Measurements from ENCODE around the gene PC.

PC gene

DNA sequence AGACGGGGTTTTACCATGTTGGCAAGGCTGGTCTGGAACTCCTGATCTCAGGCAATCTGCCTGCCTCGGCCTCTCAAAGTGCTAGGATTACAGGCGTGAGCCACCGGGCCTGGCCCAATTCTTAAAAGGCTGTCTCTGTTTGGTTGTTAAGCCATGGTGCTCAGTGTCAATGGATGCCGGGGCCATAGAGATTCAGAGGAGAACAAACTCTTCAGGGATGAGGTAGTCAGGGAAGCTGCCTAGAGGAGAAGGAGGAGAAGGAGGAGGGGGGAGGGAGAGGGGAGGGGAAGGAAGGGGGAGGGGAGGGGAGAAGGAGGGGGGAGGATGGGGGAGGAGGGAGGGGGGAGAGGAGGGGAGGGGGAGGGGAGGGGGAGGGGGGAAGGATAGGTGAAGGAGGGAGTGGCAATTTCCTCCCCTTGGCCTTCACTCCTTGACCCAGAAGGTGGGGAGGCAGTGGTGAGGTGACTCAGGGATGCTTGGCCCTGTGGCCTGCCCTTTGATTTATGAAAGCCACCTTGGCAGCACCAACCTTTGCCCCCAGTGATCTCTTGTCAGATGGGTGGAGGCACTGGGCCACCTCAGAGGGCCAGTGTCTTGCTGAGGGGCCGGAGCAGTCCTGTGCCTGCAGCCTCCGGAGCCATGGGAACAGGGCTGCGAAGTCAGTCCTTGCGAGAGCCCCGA is 16.7 kb upstream of the PC start, which contains the start of gene C11orf86:
TSS of gene C11orf86 (plus strand) at position 581 of the 681 bp plus-strand sequence. CDS start at position 640, 59 bp downstream.
- Mint-ChIP-seq H3K4me1 (peaks cover 6% of the 10 kb centered on the region), H3K9me3 (no peaks in the 10 kb centered on the region), H3K27me3 (ENCODE audit: low read depth) (peaks cover 11% of the 10 kb centered on the region), H3K36me3 (ENCODE audit: low read depth) (no peaks in the 10 kb centered on the region), H3K4me3 (no peak within 1 kb of the TSS), H3K27ac (peak within 1 kb of the TSS in 2 of 3 experiments; percentile 46 to 73)
- TF ChIP-seq, protein P1, sequence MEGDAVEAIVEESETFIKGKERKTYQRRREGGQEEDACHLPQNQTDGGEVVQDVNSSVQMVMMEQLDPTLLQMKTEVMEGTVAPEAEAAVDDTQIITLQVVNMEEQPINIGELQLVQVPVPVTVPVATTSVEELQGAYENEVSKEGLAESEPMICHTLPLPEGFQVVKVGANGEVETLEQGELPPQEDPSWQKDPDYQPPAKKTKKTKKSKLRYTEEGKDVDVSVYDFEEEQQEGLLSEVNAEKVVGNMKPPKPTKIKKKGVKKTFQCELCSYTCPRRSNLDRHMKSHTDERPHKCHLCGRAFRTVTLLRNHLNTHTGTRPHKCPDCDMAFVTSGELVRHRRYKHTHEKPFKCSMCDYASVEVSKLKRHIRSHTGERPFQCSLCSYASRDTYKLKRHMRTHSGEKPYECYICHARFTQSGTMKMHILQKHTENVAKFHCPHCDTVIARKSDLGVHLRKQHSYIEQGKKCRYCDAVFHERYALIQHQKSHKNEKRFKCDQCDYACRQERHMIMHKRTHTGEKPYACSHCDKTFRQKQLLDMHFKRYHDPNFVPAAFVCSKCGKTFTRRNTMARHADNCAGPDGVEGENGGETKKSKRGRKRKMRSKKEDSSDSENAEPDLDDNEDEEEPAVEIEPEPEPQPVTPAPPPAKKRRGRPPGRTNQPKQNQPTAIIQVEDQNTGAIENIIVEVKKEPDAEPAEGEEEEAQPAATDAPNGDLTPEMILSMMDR (IDR thresholded peaks at IDR 0.05; ENCODE audit: unreplicated experiment in 3 of 3) = no peak

DNA sequence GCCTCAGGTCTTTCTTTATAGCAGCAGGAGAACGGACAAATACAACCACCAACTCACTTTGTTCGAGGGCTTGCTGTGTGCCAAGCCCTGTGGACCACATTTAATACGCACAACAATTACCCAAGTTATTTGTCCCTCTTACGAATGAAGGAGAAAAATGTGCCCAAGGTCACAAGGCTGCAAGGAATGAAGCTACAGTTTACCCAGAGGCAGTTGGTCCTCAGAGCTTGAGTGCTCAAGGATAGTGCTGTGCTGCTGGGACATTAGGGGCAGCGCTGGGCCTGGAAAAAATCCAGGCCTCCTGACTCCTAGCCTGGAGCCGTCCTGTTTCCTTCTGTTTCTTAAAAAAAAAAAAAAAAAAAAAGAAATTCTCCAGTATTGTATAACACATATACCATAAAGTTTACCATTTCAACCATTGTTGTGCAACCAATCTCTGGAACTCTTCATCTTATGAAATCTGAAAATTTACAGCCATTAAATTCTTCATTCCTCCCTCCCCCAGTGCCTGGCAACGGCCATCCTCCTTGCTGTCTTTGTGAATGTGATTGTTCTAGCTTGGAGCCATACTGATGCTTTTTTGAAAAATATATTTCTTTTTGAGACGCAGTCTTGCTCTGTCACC is 15.9 kb upstream of the PC start:
- Mint-ChIP-seq H3K9me3 (no peaks in the 10 kb centered on the region), H3K27ac (peak overlapping the region in 2 of 3 experiments; percentile 16 to 73), H3K27me3 (ENCODE audit: low read depth) (peaks cover 11% of the 10 kb centered on the region), H3K4me1 (peaks cover 6% of the 10 kb centered on the region), H3K4me3 (no peak overlapping the region), H3K36me3 (ENCODE audit: low read depth) (no peaks in the 10 kb centered on the region)
- TF ChIP-seq, protein P1 (IDR thresholded peaks at IDR 0.05; ENCODE audit: unreplicated experiment in 3 of 3) = no peak

DNA sequence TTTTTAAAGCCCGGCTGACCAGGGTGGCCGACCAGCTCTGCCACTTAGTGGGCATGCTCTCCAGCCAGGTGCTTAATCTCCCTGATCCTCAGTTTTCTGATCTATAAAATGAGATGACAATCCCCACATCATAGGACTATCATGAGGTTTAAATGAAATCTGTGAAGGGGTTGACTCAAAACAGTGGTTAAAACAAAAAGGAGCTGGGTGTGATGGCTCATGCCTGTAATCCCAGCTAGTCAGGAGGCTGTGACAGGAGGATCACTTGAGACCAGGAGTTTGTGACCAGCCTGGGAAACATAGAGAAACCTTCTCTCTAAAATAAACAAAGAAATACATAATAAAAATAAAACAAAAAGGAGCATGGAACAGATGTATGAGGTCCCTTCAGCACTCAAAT is 13.3 kb upstream of the PC start:
- Mint-ChIP-seq H3K4me1 (peaks cover 6% of the 10 kb centered on the region), H3K27ac (no peak overlapping the region), H3K4me3 (no peak overlapping the region), H3K9me3 (no peaks in the 10 kb centered on the region), H3K36me3 (ENCODE audit: low read depth) (no peaks in the 10 kb centered on the region), H3K27me3 (ENCODE audit: low read depth) (peaks cover 11% of the 10 kb centered on the region)
- TF ChIP-seq, protein P1 (IDR thresholded peaks at IDR 0.05; ENCODE audit: unreplicated experiment in 3 of 3) = no peak

DNA sequence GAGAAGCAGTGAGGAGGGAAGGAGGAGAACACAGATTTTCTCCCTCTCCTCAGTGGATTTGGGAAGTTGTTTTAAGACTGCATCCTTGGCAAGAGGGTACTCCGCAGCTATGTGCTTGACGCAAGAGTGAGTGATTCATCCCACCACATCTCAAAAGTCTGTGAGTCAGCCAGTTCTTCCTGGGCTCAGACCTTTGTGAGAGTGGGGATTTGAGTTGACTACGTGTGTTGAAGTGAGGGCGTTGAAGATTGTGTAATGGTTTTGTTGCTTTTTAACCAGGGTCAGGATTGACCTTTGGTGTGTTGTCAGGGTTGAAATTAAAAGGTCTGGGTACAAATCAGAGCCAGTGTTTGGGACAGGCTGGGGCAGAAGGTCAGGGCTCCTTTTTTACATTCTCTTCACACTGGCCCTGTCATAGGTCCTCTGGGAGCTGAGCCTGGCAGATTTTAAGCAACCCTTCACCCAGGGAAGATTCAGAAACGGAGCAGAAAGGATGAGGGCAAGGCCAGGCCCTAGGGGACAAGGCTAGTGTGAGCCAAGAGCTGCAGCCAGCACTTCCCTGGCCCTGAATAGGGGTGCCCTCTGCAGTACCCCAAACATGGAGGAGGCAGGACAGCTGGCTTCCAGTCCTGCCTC is 12.7 kb upstream of the PC start:
- H3K9me3 Mint-ChIP-seq = no peaks in the 10 kb centered on the region
- H3K4me1 Mint-ChIP-seq = peaks cover 9% of the 10 kb centered on the region
- peaks cover 11% of the 10 kb centered on the region for H3K27me3 Mint-ChIP-seq (ENCODE audit: low read depth)
- H3K36me3 Mint-ChIP-seq (ENCODE audit: low read depth) = no peaks in the 10 kb centered on the region
- TF ChIP-seq, protein P1 (IDR thresholded peaks at IDR 0.05; ENCODE audit: unreplicated experiment in 3 of 3) = no peak
- peak overlapping the region in 1 of 3 experiments; percentile 23 for H3K4me3 Mint-ChIP-seq
- peak overlapping the region in 1 of 3 experiments; percentile 30 for H3K27ac Mint-ChIP-seq

DNA sequence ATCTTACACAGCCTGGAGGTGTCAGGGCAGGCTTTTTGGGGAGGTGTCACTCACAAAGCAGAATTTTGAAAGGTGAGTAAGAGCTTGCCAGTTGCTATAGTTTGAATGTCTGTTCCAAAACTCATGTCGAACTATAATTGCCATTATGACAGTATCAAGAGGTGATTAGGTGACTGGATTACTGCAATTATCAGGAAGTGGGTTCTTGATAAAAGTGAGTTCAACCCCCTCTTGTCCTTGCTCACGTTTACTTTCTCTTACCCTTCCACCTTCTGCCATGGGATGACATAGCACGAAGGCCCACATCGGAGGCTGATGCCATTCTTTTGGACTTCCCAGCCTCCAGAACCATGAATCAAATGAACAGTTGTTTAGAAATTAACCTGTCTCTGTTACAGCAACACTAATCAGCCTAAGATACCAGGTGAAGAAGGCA is 12.2 kb upstream of the PC start:
- Mint-ChIP-seq H3K9me3 (no peaks in the 10 kb centered on the region), H3K4me3 (peak overlapping the region in 1 of 3 experiments; percentile 23), H3K27ac (peak overlapping the region in 1 of 3 experiments; percentile 30), H3K36me3 (ENCODE audit: low read depth) (no peaks in the 10 kb centered on the region), H3K4me1 (peaks cover 11% of the 10 kb centered on the region), H3K27me3 (ENCODE audit: low read depth) (peaks cover 8% of the 10 kb centered on the region)
- TF ChIP-seq, protein P1 (IDR thresholded peaks at IDR 0.05; ENCODE audit: unreplicated experiment in 3 of 3) = no peak

Data from nephron (organoid).